SU-DHL-6 (cell line): ENCODE results near the gene HDAC7.

ENCODE experiments used
- H2AFZ ChIP-seq: fragments of 200-600 bp; sonication (generic); 2 replicates; pipeline ENCODE4 v1.6.1; 2014; ENCODE audit warnings: low read depth, mild to moderate bottlenecking, moderate library complexity, mixed read lengths, antibody characterized with exemption, low read length; ENCODE audit not compliant: severe bottlenecking
- H3F3A ChIP-seq: fragments of 200-600 bp; shearing (Covaris generic); 2 replicates; pipeline ENCODE4 v1.6.0; 2016; ENCODE audit warnings: antibody characterized with exemption, mild to moderate bottlenecking; ENCODE audit not compliant: insufficient read depth
- H3K27ac ChIP-seq: fragments of 200-600 bp; sonication (generic); 2 replicates; pipeline ENCODE4 v1.5.1; 2016; ENCODE audit warnings: low read depth, mild to moderate bottlenecking, low read length, moderate library complexity, mixed read lengths
- H3K27me3 ChIP-seq: fragments of 200-600 bp; sonication (generic), shearing (Covaris generic); 2 replicates; pipeline ENCODE4 v1.6.0; 2014; ENCODE audit warnings: mild to moderate bottlenecking, low read length
- H3K36me3 ChIP-seq: fragments of 200-600 bp; sonication (generic); 2 replicates; pipeline ENCODE4 v1.6.1; 2014; ENCODE audit warnings: mild to moderate bottlenecking, low read length, mixed read lengths
- H3K4me2 ChIP-seq: fragments of 300-600, 200-600 bp; shearing (Covaris generic), sonication (generic); 2 replicates; pipeline ENCODE4 v1.6.0; 2014; ENCODE audit warnings: low read length, low read depth, mild to moderate bottlenecking; ENCODE audit not compliant: poor library complexity, severe bottlenecking
- H3K4me3 ChIP-seq: fragments of 200-600 bp; sonication (generic); 2 replicates; pipeline ENCODE4 v1.5.1; 2014; ENCODE audit warnings: antibody characterized with exemption, low read length, mild to moderate bottlenecking, mixed read lengths; ENCODE audit not compliant: insufficient read depth, poor library complexity, severe bottlenecking
- H3K79me2 ChIP-seq: fragments of 200-600 bp; sonication (generic); 2 replicates; pipeline ENCODE4 v1.6.1; 2014; ENCODE audit warnings: mild to moderate bottlenecking, low read length, moderate library complexity; ENCODE audit not compliant: insufficient read depth
- H3K9ac ChIP-seq: fragments of 200-600 bp; sonication (generic); 2 replicates; pipeline ENCODE4 v1.7.0; 2014; ENCODE audit warnings: mild to moderate bottlenecking, low read length
- H3K9me2 ChIP-seq: fragments of 200-600 bp; sonication (generic); replicated peaks from 2 replicates; pipeline ENCODE4 v1.6.1; 2014; ENCODE audit warnings: low read length; ENCODE audit not compliant: insufficient read depth
- H3K9me3 ChIP-seq: fragments of 200-600 bp; sonication (generic); 2 replicates; pipeline ENCODE4 v1.6.1; 2014; ENCODE audit warnings: low read length, mixed read lengths; ENCODE audit not compliant: insufficient read depth
- H4K20me1 ChIP-seq: fragments of 200-600 bp; sonication (generic); 2 replicates; pipeline ENCODE4 v1.6.1; 2014; ENCODE audit warnings: low read depth, mild to moderate bottlenecking, antibody characterized with exemption, low read length, moderate library complexity, mixed read lengths
- EZH2phosphoT487 ChIP-seq: fragments of 200-600 bp; sonication (generic), shearing (Covaris generic); conservative IDR thresholded peaks from 2 replicates; pipeline ENCODE4 v1.6.1; 2018; ENCODE audit warnings: mild to moderate bottlenecking, antibody characterized with exemption, low read length, moderate library complexity, mixed read lengths
- TF ChIP-seq, protein P1 (sequence below): fragments of 200-600 bp; sonication (generic); IDR thresholded peaks from one replicate; pipeline ENCODE4 v1.5.1; 2017; ENCODE audit warnings: antibody characterized with exemption, mild to moderate bottlenecking, low read length, moderate library complexity; ENCODE audit not compliant: insufficient read depth, poor library complexity, severe bottlenecking

Gene HDAC7

GRCh38 chr12:47800582-47800981, 19.1 kb downstream of the HDAC7 start:
- Histone ChIP-seq H3K4me2 (no peak overlapping the region), H3K27ac (no peak overlapping the region), H2AFZ (no peak overlapping the region), H3K27me3 (no peaks in the 10 kb centered on the region), H3K9me2 (no peaks in the 10 kb centered on the region), H3K9me3 (no peaks in the 10 kb centered on the region), H3K36me3 (no peaks in the 10 kb centered on the region), H3K79me2 (no peaks in the 10 kb centered on the region; the same call in 1 of the 2 replicates), H3F3A (no peaks in the 10 kb centered on the region), H4K20me1 (no peaks in the 10 kb centered on the region; the same call in 1 of the 2 replicates), H3K9ac (no peak overlapping the region), H3K4me3 (no peak overlapping the region)
- TF ChIP-seq, protein P1, sequence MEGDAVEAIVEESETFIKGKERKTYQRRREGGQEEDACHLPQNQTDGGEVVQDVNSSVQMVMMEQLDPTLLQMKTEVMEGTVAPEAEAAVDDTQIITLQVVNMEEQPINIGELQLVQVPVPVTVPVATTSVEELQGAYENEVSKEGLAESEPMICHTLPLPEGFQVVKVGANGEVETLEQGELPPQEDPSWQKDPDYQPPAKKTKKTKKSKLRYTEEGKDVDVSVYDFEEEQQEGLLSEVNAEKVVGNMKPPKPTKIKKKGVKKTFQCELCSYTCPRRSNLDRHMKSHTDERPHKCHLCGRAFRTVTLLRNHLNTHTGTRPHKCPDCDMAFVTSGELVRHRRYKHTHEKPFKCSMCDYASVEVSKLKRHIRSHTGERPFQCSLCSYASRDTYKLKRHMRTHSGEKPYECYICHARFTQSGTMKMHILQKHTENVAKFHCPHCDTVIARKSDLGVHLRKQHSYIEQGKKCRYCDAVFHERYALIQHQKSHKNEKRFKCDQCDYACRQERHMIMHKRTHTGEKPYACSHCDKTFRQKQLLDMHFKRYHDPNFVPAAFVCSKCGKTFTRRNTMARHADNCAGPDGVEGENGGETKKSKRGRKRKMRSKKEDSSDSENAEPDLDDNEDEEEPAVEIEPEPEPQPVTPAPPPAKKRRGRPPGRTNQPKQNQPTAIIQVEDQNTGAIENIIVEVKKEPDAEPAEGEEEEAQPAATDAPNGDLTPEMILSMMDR: no peak
- TF ChIP-seq EZH2phosphoT487: no peak

DNA sequence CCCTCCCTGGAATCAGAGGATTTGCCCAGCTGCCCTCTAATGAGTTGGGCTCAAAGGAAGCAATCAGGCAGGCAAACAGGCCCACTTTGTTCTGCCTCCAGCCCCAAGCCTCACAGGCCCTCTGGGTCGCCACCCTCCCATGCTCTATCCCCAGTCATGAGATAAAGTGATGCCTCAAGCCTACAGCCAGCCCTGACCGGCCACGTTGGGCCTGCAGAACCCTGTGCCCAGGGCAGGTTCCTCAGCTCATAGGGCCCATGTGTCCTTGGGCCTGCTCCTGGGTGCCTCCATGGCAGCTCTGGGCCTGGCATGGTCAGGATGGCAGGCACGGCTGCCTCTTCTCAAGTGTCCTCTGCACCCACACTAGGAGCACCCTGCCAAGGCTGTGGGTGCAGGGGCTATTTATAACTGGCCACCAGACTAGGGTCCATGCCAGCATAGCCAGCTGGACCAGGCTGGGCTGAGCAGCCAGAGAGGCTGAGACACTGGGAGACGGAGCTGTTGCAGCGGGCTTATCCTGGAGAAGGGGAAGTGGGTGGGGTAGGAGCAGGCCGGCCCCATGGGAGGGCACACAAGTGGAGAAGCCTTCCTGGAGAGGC, 20.2 kb downstream of the HDAC7 start:
- Histone ChIP-seq H3K9ac (no peak overlapping the region), H4K20me1 (no peaks in the 10 kb centered on the region; the same call in 1 of the 2 replicates), H3K36me3 (no peaks in the 10 kb centered on the region)

GRCh38 chr12:47798382-47798948, 21.2 kb downstream of the HDAC7 start:
- Histone ChIP-seq H4K20me1 (no peaks in the 10 kb centered on the region), H2AFZ (no peak overlapping the region), H3K9ac (no peak overlapping the region), H3K4me3 (no peak overlapping the region), H3K79me2 (no peaks in the 10 kb centered on the region; the same call in 1 of the 2 replicates), H3K27me3 (no peaks in the 10 kb centered on the region), H3K4me2 (no peak overlapping the region), H3K9me3 (no peaks in the 10 kb centered on the region), H3F3A (no peaks in the 10 kb centered on the region), H3K36me3 (no peaks in the 10 kb centered on the region), H3K27ac (no peak overlapping the region), H3K9me2 (no peaks in the 10 kb centered on the region)
- TF ChIP-seq EZH2phosphoT487: no peak
- TF ChIP-seq, protein P1: no peak

More for the DNA sequence above, 20.2 kb downstream of the HDAC7 start:
- Histone ChIP-seq H3K79me2 (no peaks in the 10 kb centered on the region; the same call in 1 of the 2 replicates), H2AFZ (no peak overlapping the region), H3K4me3 (no peak overlapping the region), H3K9me3 (no peaks in the 10 kb centered on the region), H3K27me3 (no peaks in the 10 kb centered on the region), H3K4me2 (no peak overlapping the region), H3K9me2 (no peaks in the 10 kb centered on the region), H3K27ac (no peak overlapping the region), H3F3A (no peaks in the 10 kb centered on the region)
- TF ChIP-seq, protein P1: no peak
- TF ChIP-seq EZH2phosphoT487: no peak
